HepG2 (cell line): Measurements from ENCODE around the gene USP19. TPM values are rescaled to one million over a fixed set of nuclear protein-coding genes. Genes with fewer than 3 reads are reported as not detected.

Experiments
- FOXA3 ChIP-seq: IDR thresholded peaks from 2 replicates; pipeline ENCODE4 v1.6.1; 2016; ENCODE audit warnings: missing genetic modification reagents, missing compliant biosample characterization
- MED1 ChIP-seq: sonication (generic); formaldehyde crosslinking; IDR thresholded peaks from 2 replicates; pipeline ENCODE4 v1.4.0; 2020; ENCODE audit warnings: missing genetic modification reagents
- MTF1 ChIP-seq: sonication (generic); formaldehyde crosslinking; IDR thresholded peaks from 2 replicates; pipeline ENCODE4 v1.5.0; 2020; ENCODE audit warnings: missing genetic modification reagents
- NFATC3 ChIP-seq: sonication (generic); formaldehyde crosslinking; IDR thresholded peaks from 2 replicates; pipeline ENCODE4 v1.5.1; 2020; ENCODE audit warnings: mild to moderate bottlenecking, missing genetic modification reagents
- RFX1 ChIP-seq: fragments of 450-650 bp; IDR thresholded peaks from 2 replicates; pipeline ENCODE4 v1.6.1; 2017
- RFX5 ChIP-seq: IDR thresholded peaks from 2 replicates; pipeline ENCODE4 v1.6.1; 2011; ENCODE audit warnings: low read depth, low read length, improper control_type of control experiment
- ZNF558 ChIP-seq: sonication (generic); formaldehyde crosslinking; IDR thresholded peaks from 2 replicates; pipeline ENCODE4 v1.9.0; 2022; ENCODE audit warnings: mild to moderate bottlenecking, missing genetic modification reagents, borderline replicate concordance
- ZNF629 ChIP-seq: sonication (generic); formaldehyde crosslinking; conservative IDR thresholded peaks from 2 replicates; pipeline ENCODE4 v1.5.0; 2020; ENCODE audit warnings: missing genetic modification reagents
- ZNF839 ChIP-seq: sonication (generic); formaldehyde crosslinking; IDR thresholded peaks from 2 replicates; pipeline ENCODE4 v1.4.0; 2020; ENCODE audit warnings: missing genetic modification reagents, mild to moderate bottlenecking, borderline replicate concordance
- polyA plus RNA-seq, 8 experiments: library from polyadenylated mRNA; depleted of rRNA in 3 of 8; stranded (reverse) in 7 of 8; unstranded in 1 of 8; fragments of >200 nt; fragmentation: Illumina TruSeq in 4 of 8; extraction: Trizol in 4 of 8; gene quantifications; 2 replicates each; pipeline versions ENCODE4 v1.2.1 to v1.2.3, GENCODE V29; 2011 to 2016; ENCODE audit warnings: low read depth in 4 of 8, missing spikeins in 1 of 8, mixed read lengths in 1 of 8; ENCODE audit not compliant: insufficient read depth in 1 of 8
- total RNA-seq, 5 experiments: library from RNA; depleted of rRNA; stranded (reverse); fragments of >200 nt; fragmentation: Illumina TruSeq; extraction: Trizol; gene quantifications; 2 replicates each; pipeline ENCODE4 v1.2.3, GENCODE V29; 2016; ENCODE audit warnings: low read depth in 1 of 5
- TF ChIP-seq, protein P1 (sequence below): sonication (generic); formaldehyde crosslinking; IDR thresholded peaks from 2 replicates; pipeline ENCODE4 v1.4.0; 2020; ENCODE audit warnings: missing genetic modification reagents, mild to moderate bottlenecking, borderline replicate concordance
- TF ChIP-seq, protein P2 (sequence below): sonication (generic); formaldehyde crosslinking; IDR thresholded peaks from 2 replicates; pipeline ENCODE4 v1.9.0; 2021; ENCODE audit warnings: missing genetic modification reagents, mild to moderate bottlenecking, borderline replicate concordance
- TF ChIP-seq, protein P3 (sequence below): sonication (generic); formaldehyde crosslinking; IDR thresholded peaks from 2 replicates; pipeline ENCODE4 v1.4.0; 2020; ENCODE audit warnings: missing genetic modification reagents
- TF ChIP-seq, protein P4 (sequence below): sonication (generic); formaldehyde crosslinking; conservative IDR thresholded peaks from 2 replicates; pipeline ENCODE4 v1.4.0; 2020; ENCODE audit warnings: missing genetic modification reagents
- TF ChIP-seq, protein P5 (sequence below): sonication (generic); formaldehyde crosslinking; IDR thresholded peaks from 2 replicates; pipeline ENCODE4 v1.4.0; 2020; ENCODE audit warnings: low read depth, missing genetic modification reagents

USP19 gene
- total and polyA plus RNA-seq, 2 of the 13 experiments (the other 11 are each of a cell fraction or from before 2014, with no cell fraction given) = 28.3 to 31.7 TPM

DNA sequence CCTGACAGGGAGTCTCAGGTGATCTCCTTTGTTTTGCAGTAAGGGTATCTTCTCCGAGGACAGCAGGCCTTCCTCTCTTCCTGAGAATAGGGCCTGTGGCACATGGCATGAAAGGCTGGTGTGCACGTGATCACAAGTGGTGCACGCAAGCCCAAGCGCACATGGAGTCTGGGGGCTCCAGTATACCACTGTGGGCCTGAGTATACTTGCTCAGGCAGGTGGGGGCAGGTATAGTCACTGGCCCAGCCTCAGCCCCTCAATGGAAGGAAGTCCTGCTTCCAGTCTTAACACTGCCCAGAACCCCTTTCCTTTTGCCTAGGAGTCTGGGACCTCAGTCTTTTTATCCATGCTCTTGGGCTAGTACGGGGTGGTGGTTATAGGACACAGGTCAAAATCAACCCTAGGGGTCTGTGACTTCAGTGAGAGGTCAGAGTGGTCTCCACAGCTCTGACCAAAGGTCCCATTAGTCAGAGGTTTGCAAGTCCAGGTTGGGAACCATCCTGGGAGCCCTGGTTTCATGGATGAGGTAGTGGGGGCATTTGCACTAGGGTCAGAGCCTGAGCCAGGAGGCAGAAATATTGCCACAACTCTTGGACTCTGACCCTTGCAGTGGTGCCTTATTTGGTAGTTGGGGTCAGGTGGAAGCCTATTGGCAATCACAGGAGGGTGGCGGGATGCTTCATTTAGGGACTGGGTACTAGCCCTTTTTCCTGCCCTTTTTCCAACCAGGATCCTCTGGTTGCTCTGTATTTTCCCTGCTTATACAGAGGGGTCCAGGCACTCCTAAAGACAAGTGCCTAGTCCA lies 46.3 kb upstream of the USP19 start (continued):
- TF ChIP-seq FOXA3 (CRISPR knock-in tag) (0 out of 2 replicates have a peak, but pooled peaks have one; percentile 26), ZNF839 (CRISPR knock-in tag) (peak; percentile 11; the same call in 1 of the 2 replicates), ZNF629 (CRISPR knock-in tag) (peak; percentile 41; the same call in 1 of the 2 replicates), MTF1 (CRISPR knock-in tag) (no peak), MED1 (no peak), NFATC3 (CRISPR knock-in tag) (no peak), RFX1 (no peak), ZNF558 (CRISPR knock-in tag) (no peak), RFX5 (no peak)
- TF ChIP-seq, protein P1, sequence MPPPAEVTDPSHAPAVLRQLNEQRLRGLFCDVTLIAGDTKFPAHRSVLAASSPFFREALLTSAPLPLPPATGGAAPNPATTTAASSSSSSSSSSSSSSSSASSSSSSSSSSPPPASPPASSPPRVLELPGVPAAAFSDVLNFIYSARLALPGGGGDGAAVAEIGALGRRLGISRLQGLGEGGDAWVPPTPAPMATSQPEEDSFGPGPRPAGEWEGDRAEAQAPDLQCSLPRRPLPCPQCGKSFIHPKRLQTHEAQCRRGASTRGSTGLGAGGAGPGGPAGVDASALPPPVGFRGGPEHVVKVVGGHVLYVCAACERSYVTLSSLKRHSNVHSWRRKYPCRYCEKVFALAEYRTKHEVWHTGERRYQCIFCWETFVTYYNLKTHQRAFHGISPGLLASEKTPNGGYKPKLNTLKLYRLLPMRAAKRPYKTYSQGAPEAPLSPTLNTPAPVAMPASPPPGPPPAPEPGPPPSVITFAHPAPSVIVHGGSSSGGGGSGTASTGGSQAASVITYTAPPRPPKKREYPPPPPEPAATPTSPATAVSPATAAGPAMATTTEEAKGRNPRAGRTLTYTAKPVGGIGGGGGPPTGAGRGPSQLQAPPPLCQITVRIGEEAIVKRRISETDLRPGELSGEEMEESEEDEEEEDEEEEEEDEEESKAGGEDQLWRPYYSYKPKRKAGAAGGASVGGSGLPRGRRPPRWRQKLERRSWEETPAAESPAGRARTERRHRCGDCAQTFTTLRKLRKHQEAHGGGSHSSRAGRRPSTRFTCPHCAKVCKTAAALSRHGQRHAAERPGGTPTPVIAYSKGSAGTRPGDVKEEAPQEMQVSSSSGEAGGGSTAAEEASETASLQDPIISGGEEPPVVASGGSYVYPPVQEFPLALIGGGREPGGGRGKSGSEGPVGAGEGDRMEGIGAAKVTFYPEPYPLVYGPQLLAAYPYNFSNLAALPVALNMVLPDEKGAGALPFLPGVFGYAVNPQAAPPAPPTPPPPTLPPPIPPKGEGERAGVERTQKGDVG = 0 out of 2 replicates have a peak, but pooled peaks have one; percentile 52
- TF ChIP-seq, protein P2, sequence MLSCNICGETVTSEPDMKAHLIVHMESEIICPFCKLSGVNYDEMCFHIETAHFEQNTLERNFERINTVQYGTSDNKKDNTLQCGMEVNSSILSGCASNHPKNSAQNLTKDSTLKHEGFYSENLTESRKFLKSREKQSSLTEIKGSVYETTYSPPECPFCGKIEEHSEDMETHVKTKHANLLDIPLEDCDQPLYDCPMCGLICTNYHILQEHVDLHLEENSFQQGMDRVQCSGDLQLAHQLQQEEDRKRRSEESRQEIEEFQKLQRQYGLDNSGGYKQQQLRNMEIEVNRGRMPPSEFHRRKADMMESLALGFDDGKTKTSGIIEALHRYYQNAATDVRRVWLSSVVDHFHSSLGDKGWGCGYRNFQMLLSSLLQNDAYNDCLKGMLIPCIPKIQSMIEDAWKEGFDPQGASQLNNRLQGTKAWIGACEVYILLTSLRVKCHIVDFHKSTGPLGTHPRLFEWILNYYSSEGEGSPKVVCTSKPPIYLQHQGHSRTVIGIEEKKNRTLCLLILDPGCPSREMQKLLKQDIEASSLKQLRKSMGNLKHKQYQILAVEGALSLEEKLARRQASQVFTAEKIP (CRISPR knock-in tag) = no peak
- TF ChIP-seq, protein P3, sequence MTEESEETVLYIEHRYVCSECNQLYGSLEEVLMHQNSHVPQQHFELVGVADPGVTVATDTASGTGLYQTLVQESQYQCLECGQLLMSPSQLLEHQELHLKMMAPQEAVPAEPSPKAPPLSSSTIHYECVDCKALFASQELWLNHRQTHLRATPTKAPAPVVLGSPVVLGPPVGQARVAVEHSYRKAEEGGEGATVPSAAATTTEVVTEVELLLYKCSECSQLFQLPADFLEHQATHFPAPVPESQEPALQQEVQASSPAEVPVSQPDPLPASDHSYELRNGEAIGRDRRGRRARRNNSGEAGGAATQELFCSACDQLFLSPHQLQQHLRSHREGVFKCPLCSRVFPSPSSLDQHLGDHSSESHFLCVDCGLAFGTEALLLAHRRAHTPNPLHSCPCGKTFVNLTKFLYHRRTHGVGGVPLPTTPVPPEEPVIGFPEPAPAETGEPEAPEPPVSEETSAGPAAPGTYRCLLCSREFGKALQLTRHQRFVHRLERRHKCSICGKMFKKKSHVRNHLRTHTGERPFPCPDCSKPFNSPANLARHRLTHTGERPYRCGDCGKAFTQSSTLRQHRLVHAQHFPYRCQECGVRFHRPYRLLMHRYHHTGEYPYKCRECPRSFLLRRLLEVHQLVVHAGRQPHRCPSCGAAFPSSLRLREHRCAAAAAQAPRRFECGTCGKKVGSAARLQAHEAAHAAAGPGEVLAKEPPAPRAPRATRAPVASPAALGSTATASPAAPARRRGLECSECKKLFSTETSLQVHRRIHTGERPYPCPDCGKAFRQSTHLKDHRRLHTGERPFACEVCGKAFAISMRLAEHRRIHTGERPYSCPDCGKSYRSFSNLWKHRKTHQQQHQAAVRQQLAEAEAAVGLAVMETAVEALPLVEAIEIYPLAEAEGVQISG (CRISPR knock-in tag) = peak; percentile 22; the same call in 1 of the 2 replicates
- TF ChIP-seq, protein P4, sequence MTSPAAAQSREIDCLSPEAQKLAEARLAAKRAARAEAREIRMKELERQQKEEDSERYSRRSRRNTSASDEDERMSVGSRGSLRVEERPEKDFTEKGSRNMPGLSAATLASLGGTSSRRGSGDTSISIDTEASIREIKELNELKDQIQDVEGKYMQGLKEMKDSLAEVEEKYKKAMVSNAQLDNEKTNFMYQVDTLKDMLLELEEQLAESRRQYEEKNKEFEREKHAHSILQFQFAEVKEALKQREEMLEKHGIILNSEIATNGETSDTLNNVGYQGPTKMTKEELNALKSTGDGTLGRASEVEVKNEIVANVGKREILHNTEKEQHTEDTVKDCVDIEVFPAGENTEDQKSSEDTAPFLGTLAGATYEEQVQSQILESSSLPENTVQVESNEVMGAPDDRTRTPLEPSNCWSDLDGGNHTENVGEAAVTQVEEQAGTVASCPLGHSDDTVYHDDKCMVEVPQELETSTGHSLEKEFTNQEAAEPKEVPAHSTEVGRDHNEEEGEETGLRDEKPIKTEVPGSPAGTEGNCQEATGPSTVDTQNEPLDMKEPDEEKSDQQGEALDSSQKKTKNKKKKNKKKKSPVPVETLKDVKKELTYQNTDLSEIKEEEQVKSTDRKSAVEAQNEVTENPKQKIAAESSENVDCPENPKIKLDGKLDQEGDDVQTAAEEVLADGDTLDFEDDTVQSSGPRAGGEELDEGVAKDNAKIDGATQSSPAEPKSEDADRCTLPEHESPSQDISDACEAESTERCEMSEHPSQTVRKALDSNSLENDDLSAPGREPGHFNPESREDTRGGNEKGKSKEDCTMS (CRISPR knock-in tag) = no peak
- TF ChIP-seq, protein P5, sequence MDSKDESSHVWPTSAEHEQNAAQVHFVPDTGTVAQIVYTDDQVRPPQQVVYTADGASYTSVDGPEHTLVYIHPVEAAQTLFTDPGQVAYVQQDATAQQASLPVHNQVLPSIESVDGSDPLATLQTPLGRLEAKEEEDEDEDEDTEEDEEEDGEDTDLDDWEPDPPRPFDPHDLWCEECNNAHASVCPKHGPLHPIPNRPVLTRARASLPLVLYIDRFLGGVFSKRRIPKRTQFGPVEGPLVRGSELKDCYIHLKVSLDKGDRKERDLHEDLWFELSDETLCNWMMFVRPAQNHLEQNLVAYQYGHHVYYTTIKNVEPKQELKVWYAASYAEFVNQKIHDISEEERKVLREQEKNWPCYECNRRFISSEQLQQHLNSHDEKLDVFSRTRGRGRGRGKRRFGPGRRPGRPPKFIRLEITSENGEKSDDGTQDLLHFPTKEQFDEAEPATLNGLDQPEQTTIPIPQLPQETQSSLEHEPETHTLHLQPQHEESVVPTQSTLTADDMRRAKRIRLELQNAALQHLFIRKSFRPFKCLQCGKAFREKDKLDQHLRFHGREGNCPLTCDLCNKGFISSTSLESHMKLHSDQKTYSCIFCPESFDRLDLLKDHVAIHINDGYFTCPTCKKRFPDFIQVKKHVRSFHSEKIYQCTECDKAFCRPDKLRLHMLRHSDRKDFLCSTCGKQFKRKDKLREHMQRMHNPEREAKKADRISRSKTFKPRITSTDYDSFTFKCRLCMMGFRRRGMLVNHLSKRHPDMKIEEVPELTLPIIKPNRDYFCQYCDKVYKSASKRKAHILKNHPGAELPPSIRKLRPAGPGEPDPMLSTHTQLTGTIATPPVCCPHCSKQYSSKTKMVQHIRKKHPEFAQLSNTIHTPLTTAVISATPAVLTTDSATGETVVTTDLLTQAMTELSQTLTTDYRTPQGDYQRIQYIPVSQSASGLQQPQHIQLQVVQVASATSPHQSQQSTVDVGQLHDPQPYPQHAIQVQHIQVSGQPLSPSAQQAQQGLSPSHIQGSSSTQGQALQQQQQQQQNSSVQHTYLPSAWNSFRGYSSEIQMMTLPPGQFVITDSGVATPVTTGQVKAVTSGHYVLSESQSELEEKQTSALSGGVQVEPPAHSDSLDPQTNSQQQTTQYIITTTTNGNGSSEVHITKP (CRISPR knock-in tag) = no peak
